Measurements from ENCODE around the gene ZNF813. TPM values are rescaled to one million over a fixed set of nuclear protein-coding genes. Genes with fewer than 3 reads are reported as not detected.
"Not testable (repeated sequence)": the region's sequence is repeated elsewhere in the genome, so short reads cannot be mapped to it uniquely, and the experiment has no call there.

ZNF813 gene
- total RNA-seq (10 to 100 TPM in 1 of 2 experiments, 1 to 10 TPM in 1; 9.4 to 10.1 TPM), polyA plus RNA-seq (1 to 10 TPM in 1 of 2 donors, under 1 TPM in 1; 0.86 to 5.9 TPM)

DNA sequence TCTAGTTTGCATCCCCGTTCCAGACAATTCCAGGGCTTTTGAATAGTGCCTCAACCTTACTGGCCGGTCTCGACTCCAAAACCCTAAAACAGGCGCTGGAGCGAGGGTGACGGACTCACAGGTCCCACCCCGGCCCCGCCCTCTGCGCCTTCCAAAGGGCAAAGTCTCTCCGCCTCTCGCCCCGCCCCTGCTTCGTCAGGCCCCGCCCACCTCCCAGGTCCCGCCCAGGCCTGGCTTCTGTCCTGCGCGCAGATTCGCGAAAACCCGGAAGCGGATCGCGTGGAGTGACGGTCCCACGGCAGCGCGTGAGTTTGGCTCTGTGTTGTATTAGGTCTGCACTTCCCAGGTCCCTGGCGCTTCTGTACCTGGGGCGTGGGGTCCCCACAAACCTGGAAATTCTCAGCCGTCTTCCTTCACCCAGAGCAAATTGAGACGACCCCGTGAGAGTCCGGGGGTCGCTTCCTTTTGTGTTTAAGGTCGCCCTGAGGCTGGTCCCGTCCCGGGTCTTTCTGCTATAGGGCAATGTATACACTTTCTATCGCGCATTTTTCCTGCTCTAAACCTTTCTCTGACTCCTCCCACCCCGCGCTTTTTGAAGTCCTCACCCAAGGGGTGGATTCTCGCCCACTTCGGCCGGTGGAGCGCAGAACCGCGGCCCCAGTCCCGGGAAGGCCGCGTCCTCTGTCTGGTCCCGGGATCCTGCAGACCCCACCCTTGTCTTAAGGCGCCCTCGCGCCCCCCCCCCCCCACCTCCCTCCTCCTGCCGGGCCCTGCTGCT is at the start of gene ZNF813:
Gene ZNF813, plus strand, starts transcription at position 249 of the 778 bp plus-strand sequence. CDS start 16,090 bp downstream, outside the sequence.
- peaks cover 5 to 31% (median 24%) of the 10 kb centered on the region in 8 donors for H3K9me3 Mint-ChIP-seq
- peak within 1 kb of the TSS; percentile 83 to 94 (median 91) for H3K27ac Mint-ChIP-seq

DNA sequence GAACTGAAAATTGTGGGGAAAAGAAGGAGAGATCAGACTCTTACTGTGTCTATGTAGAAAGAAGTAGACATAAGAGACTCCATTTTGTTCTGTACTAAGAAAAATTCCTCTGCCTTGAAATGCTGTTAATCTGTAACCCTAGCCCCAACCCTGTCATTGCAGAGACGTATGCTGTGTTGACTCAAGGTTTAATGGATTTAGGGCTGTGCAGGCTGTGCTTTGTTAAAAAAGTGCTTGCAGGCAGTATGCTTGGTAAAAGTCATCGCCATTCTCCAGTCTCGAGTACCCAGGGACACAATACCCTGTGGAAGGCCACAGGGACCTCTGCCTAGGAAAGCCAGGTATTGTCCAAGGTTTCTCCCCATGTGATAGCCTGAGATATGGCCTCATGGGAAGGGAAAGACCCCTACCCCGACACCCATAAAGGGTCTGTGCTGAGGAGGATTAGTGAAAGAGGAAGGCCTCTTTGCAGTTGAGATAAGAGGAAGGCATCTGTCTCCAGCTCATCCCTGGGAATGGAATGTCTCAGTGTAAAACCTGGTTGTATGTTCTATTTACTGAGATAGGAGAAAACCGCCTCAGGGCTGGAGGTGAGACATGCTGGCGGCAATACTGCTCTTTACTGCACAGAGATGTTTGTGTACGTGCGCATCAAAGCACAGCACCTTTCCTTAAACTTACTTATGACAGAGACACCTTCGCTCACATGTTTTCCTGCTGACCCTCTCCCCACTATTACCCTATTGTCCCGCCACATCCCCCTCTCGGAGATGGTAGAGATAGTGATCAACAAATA is 46.8 kb upstream of the ZNF813 start:
- H3K36me3 ChIP-seq (ENCODE audit: insufficient read depth, low read length); H3K4me3 Mint-ChIP-seq; POLR2A ChIA-PET (ENCODE audit: partially characterized antibody); H3K36me3 Mint-ChIP-seq; H3K4me1 Mint-ChIP-seq; H3K4me1 ChIP-seq (ENCODE audit: insufficient read depth, low read length); CTCF ChIA-PET (ENCODE audit: partially characterized antibody); H3K4me3 ChIP-seq (ENCODE audit: low read length in 2 of 2); intact Hi-C loops (cut with micrococcal nuclease); DNase-seq; H3K27me3 Mint-ChIP-seq; H3K9me3 ChIP-seq (ENCODE audit: control insufficient read depth in 1 of 2, low read length in 2 of 2); H3K27me3 ChIP-seq (ENCODE audit: insufficient read depth, low read length); H3K27ac ChIP-seq (ENCODE audit: low read depth, low read length): not testable (repeated sequence)
- peak overlapping the region in 1 of 7 donors; percentile 37 for H3K27ac Mint-ChIP-seq
- H3K9me3 Mint-ChIP-seq: peaks cover 0 to 36% (median 31%) of the 10 kb centered on the region in 8 donors

More for the DNA sequence above, at the start of gene ZNF813:
- Mint-ChIP-seq H3K4me3 (peak within 1 kb of the TSS; percentile 89 to 96 (median 93)), H3K27me3 (peaks cover 8 to 9% of the 10 kb centered on the region in 2 donors), H3K4me1 (peaks cover 14 to 45% (median 25%) of the 10 kb centered on the region in 4 donors), H3K36me3 (peaks cover 33 to 36% of the 10 kb centered on the region in 2 donors)
- Histone ChIP-seq H3K27me3 (ENCODE audit: insufficient read depth, low read length) (no peaks in the 10 kb centered on the region), H3K4me3 (ENCODE audit: low read length in 2 of 2) (peak within 1 kb of the TSS; percentile 57 to 62), H3K36me3 (ENCODE audit: insufficient read depth, low read length) (no peaks in the 10 kb centered on the region), H3K27ac (ENCODE audit: low read depth, low read length) (peak within 1 kb of the TSS; percentile 51), H3K9me3 (ENCODE audit: control insufficient read depth in 1 of 2, low read length in 2 of 2) (peaks cover 0 to 4% of the 10 kb centered on the region in 2 donors), H3K4me1 (ENCODE audit: insufficient read depth, low read length) (peaks cover 13% of the 10 kb centered on the region)
- DNase-seq: peak; percentile 88 to 96 (median 91)
- intact Hi-C loops (cut with micrococcal nuclease): loop anchor here (1.0 to 5.0 kb wide), 7 partner anchors 36 to 365 kb away; partner anchors contain the start of genes ZNF160, ZNF525, ZNF761 and ZNF765
- ChIA-PET CTCF (ENCODE audit: partially characterized antibody) (no interaction called here), POLR2A (ENCODE audit: partially characterized antibody) (no interaction called here)

DNA sequence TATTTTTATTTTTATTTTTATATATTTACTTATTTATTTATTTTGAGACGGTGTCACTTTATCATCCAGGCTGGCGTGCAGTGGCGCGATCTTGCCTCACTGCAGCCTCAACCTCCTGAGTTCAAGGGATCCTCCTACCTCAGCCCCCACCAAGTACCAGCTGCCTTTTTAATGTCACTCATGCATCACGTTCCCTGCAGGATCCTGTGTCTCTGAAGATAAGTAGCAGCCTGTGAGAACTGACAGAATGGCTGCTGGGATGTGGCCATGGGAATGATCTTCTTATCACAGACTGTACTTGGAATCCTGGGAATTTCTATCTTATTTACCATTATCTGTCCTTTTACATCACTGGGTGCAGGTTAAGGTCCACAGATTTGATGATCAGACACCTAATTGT is 45.0 kb upstream of the ZNF813 start:
- H3K27me3 Mint-ChIP-seq: no peaks in the 10 kb centered on the region
- no peak for DNase-seq
- H3K9me3 ChIP-seq (ENCODE audit: control insufficient read depth in 1 of 2, low read length in 2 of 2): peaks cover 0 to 5% of the 10 kb centered on the region in 2 donors
- H3K36me3 Mint-ChIP-seq: peaks cover 0 to 1% of the 10 kb centered on the region in 2 donors
- POLR2A ChIA-PET (ENCODE audit: partially characterized antibody): no interaction called here
- intact Hi-C loops (cut with micrococcal nuclease): no loop called here
- H3K4me3 Mint-ChIP-seq: no peak overlapping the region
- H3K36me3 ChIP-seq (ENCODE audit: insufficient read depth, low read length): no peaks in the 10 kb centered on the region
- no peak overlapping the region for H3K27ac Mint-ChIP-seq
- peaks cover 2 to 5% (median 3%) of the 10 kb centered on the region in 4 donors for H3K4me1 Mint-ChIP-seq
- H3K27me3 ChIP-seq (ENCODE audit: insufficient read depth, low read length): no peaks in the 10 kb centered on the region
- no peaks in the 10 kb centered on the region for H3K4me1 ChIP-seq (ENCODE audit: insufficient read depth, low read length)
- no peak overlapping the region for H3K4me3 ChIP-seq (ENCODE audit: low read length in 2 of 2)
- no peak overlapping the region for H3K27ac ChIP-seq (ENCODE audit: low read depth, low read length)
- CTCF ChIA-PET (ENCODE audit: partially characterized antibody): no interaction called here
- H3K9me3 Mint-ChIP-seq: peaks cover 0 to 23% (median 17%) of the 10 kb centered on the region in 8 donors

DNA sequence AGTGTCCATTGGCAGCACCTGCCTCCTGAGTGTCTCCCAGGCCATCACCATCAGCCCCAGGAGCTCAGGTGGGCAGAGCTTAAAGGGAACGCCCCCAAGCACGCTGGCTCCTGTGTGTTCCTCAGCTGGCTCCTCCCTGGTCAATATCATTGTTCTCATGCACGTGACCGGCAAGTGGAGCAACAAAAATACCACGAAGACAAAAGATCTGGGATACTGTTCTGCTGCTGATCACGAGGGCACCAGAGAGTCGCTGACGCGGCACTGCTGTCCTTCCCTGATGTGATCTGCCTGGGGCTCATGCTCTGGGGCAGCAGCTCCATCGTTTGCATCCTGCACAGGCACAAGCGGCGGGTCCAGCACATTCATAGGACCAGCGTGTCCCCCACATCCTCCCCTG is 44.5 kb upstream of the ZNF813 start:
- H3K27me3 Mint-ChIP-seq; H3K4me3 Mint-ChIP-seq; H3K4me1 ChIP-seq (ENCODE audit: insufficient read depth, low read length); H3K4me1 Mint-ChIP-seq; CTCF ChIA-PET (ENCODE audit: partially characterized antibody); H3K9me3 ChIP-seq (ENCODE audit: control insufficient read depth in 1 of 2, low read length in 2 of 2); H3K36me3 Mint-ChIP-seq; intact Hi-C loops (cut with micrococcal nuclease); DNase-seq; H3K27me3 ChIP-seq (ENCODE audit: insufficient read depth, low read length); H3K36me3 ChIP-seq (ENCODE audit: insufficient read depth, low read length); H3K4me3 ChIP-seq (ENCODE audit: low read length in 2 of 2); POLR2A ChIA-PET (ENCODE audit: partially characterized antibody); H3K27ac Mint-ChIP-seq; H3K27ac ChIP-seq (ENCODE audit: low read depth, low read length): not testable (repeated sequence)
- H3K9me3 Mint-ChIP-seq: peaks cover 0 to 18% (median 13%) of the 10 kb centered on the region in 8 donors

DNA sequence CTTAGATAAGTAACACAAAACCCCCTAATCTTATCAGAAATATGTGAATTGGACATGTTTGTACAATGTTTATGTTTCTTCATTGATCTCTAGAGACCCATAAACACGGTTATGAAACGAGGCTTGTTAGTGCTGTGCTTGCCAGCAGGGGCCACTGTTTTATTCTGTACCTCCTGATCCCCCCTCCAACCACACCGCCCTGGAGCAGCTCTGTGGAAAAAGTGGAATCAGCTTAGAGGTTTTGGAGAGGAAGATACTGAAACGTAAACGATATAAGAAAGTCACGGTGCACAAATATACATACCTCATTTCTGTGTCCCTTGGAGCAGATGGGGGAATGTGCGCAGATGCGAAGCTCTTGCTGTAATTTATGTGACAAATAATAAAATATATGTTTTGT is 43.9 kb upstream of the ZNF813 start:
- H3K4me1 Mint-ChIP-seq; H3K36me3 ChIP-seq (ENCODE audit: insufficient read depth, low read length); DNase-seq; H3K9me3 ChIP-seq (ENCODE audit: control insufficient read depth in 1 of 2, low read length in 2 of 2); H3K4me3 Mint-ChIP-seq; intact Hi-C loops (cut with micrococcal nuclease); H3K27ac ChIP-seq (ENCODE audit: low read depth, low read length); H3K27me3 Mint-ChIP-seq; H3K4me1 ChIP-seq (ENCODE audit: insufficient read depth, low read length); H3K27ac Mint-ChIP-seq; H3K27me3 ChIP-seq (ENCODE audit: insufficient read depth, low read length); POLR2A ChIA-PET (ENCODE audit: partially characterized antibody); H3K4me3 ChIP-seq (ENCODE audit: low read length in 2 of 2); H3K36me3 Mint-ChIP-seq: not testable (repeated sequence)
- CTCF ChIA-PET (ENCODE audit: partially characterized antibody): interaction anchor here (0.9 kb wide), 1 partner anchor 354 kb away, joined by 3 read pairs; no protein-coding TSS in a partner anchor
- peaks cover 0 to 16% (median 10%) of the 10 kb centered on the region in 8 donors for H3K9me3 Mint-ChIP-seq

DNA sequence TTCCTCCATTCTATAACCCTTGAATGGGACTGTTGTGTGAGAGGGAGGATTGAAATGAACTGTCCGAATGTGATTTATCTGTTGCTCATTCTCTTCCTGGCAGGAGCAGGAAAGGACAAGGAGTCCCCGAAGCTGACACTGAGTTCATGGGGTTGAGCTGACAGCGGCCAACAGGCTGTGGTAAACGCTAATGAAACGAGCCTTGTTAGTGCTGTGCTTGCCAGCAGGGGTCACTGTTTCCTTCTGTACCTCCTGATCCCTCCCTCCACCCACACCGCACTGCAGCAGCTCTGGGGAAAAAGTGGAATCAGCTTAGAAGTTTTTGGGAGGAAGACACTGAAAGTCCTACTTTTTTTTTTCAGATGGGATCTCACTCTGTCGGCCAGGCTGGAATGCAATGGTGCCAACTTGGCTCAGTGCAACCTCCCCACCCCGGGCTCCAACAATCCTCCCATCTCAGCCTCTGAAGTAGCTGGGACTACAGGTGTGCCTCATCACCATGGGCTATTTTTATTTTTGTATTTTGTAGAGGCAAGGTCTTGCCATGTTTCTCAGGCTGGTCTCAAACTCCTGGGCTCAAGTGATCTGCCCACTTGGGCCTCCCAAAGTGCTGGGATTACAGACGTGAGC is 42.5 kb upstream of the ZNF813 start:
- Histone ChIP-seq H3K9me3 (ENCODE audit: control insufficient read depth in 1 of 2, low read length in 2 of 2) (no peaks in the 10 kb centered on the region), H3K4me3 (ENCODE audit: low read length in 2 of 2) (no peak overlapping the region), H3K27ac (ENCODE audit: low read depth, low read length) (no peak overlapping the region), H3K4me1 (ENCODE audit: insufficient read depth, low read length) (no peaks in the 10 kb centered on the region), H3K27me3 (ENCODE audit: insufficient read depth, low read length) (no peaks in the 10 kb centered on the region), H3K36me3 (ENCODE audit: insufficient read depth, low read length) (no peaks in the 10 kb centered on the region)
- Mint-ChIP-seq H3K27me3 (no peaks in the 10 kb centered on the region), H3K9me3 (peaks cover 0 to 8% (median under 1%) of the 10 kb centered on the region in 8 donors), H3K4me3 (no peak overlapping the region), H3K4me1 (peaks cover 2 to 5% (median 3%) of the 10 kb centered on the region in 4 donors), H3K36me3 (no peaks in the 10 kb centered on the region), H3K27ac (peak overlapping the region in 2 of 7 donors; percentile 16 to 45)
- ChIA-PET POLR2A (ENCODE audit: partially characterized antibody) (interaction anchor here (1.2 kb wide), 1 partner anchor 230 kb away, joined by 5 read pairs; no protein-coding TSS in a partner anchor), CTCF (ENCODE audit: partially characterized antibody) (interaction anchor here (0.5 to 2.0 kb wide), 20 partner anchors 9 to 332 kb away, joined by 3 to 12 read pairs (median 5); no protein-coding TSS in a partner anchor)
- DNase-seq: peak; percentile 57 to 63 (median 60)
- intact Hi-C loops (cut with micrococcal nuclease): no loop called here
